K562 (cell line): Measurements from ENCODE around the gene RAPSN.

ENCODE experiments used
- MYC ChIP-seq, 2 experiments: fragments of 250-450 bp in 1 of 2; sonication (Bioruptor Pico) in 1 of 2; IDR thresholded peaks; 2 replicates each; pipeline versions ENCODE4 v1.5.1 to v1.6.1; 2012 to 2021; ENCODE audit warnings: low read depth in 2 of 2, borderline replicate concordance in 1 of 2, improper control_type of control experiment in 1 of 2, low read length in 1 of 2, mild to moderate bottlenecking in 1 of 2, moderate library complexity in 1 of 2
- NCOA2 ChIP-seq, 2 experiments: fragments of 450-650 bp; IDR thresholded peaks; 2 replicates each; pipeline ENCODE4 v1.6.1; 2018; ENCODE audit warnings: mild to moderate bottlenecking in 2 of 2, moderate library complexity in 1 of 2; ENCODE audit not compliant: partially characterized antibody in 2 of 2
- TBL1XR1 ChIP-seq, 2 experiments: IDR thresholded peaks; 2 replicates each; pipeline ENCODE4 v1.6.1; 2012; ENCODE audit warnings: improper control_type of control experiment in 2 of 2, low read length in 2 of 2, mild to moderate bottlenecking in 1 of 2

GRCh38 chr11:47393163-47394049 is 55.5 kb downstream of the RAPSN start:
- TF ChIP-seq TBL1XR1 (IDR thresholded peaks at IDR 0.05; ENCODE audit: low read length in 2 of 2), result no peak
- no peak for TF ChIP-seq MYC (IDR thresholded peaks at IDR 0.05; ENCODE audit: low read depth, low read length)
- no peak for TF ChIP-seq MYC (CRISPR knock-in tag; IDR thresholded peaks at IDR 0.05; ENCODE audit: borderline replicate concordance, low read depth)
- no peak for TF ChIP-seq NCOA2 (IDR thresholded peaks at IDR 0.05; ENCODE audit: partially characterized antibody in 2 of 2)
